ENCODE measurements around the gene ACAD9. TPM values are rescaled to one million over a fixed set of nuclear protein-coding genes. Genes with fewer than 3 reads are reported as not detected.

The ACAD9 gene
- total and polyA plus RNA-seq, 8 donors, result 38.6 to 46.4 (median 43.4) TPM

DNA sequence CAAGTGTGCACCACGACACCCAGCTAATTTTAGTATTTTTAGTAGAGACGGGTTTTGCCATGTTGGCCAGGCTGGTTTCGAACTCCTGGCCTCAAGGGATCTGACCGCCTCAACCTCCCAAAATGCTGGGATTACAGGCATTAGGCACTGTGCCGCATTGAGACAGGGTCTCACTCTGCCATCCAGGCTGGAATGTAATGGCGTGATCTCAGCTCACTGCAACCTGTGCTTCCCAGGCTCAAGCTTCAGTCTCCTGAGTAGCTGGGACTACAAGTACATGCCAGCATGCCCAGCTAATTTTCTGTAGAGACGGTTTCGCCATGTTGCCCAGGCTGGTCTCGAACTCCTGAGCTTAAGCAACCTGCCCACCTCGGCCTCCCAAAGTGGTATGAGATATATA is 51.6 kb downstream of the ACAD9 start:
- ATAC-seq (no peak), DNase-seq (no peak)
- peaks cover 0 to 6% of the 10 kb centered on the region in 2 donors for H3K9me3 ChIP-seq
- no peaks in the 10 kb centered on the region for H3K27me3 ChIP-seq
- no peak overlapping the region for H3K4me3 ChIP-seq
- no peaks in the 10 kb centered on the region for H3K36me3 ChIP-seq
- no peak overlapping the region for H3K27ac ChIP-seq
- no peaks in the 10 kb centered on the region for H3K4me1 ChIP-seq
- TF ChIP-seq, protein P1, sequence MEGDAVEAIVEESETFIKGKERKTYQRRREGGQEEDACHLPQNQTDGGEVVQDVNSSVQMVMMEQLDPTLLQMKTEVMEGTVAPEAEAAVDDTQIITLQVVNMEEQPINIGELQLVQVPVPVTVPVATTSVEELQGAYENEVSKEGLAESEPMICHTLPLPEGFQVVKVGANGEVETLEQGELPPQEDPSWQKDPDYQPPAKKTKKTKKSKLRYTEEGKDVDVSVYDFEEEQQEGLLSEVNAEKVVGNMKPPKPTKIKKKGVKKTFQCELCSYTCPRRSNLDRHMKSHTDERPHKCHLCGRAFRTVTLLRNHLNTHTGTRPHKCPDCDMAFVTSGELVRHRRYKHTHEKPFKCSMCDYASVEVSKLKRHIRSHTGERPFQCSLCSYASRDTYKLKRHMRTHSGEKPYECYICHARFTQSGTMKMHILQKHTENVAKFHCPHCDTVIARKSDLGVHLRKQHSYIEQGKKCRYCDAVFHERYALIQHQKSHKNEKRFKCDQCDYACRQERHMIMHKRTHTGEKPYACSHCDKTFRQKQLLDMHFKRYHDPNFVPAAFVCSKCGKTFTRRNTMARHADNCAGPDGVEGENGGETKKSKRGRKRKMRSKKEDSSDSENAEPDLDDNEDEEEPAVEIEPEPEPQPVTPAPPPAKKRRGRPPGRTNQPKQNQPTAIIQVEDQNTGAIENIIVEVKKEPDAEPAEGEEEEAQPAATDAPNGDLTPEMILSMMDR (IDR thresholded peaks at IDR 0.05), result no peak
- intact Hi-C loops (cut with DNase I), result no loop called here

DNA sequence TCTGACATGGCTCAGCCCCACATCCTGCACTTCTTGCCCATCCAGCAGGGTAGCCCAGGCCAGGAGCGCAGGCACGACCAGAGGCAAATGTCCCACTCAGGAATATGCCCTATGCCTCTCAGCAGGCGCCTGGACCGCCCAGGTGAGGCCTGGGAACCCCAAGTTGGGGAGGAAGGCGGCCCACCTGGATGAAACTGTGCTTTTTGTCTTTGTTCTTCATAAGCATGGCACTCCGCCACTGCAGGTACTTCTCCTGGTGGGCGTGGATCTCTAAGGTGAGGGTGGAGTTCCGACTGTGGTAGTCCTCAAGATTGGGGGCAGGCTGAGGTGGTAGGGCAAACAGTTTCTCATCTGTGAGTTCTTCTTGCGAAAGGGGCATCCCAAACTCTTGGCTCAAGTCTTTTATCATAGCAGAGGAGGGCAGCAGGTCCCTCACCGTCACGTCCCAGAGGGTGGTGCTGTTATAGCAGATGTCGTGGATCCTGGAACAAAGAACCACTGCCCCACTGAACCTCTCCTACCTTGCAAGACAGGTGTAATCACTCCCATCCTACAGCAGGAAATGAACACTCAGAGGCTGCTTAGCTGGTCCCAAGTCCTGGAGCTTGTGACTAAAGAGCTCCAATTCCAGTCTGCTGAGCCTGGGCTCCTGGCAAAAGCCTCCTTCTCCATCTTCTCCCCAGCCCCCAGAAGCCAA is 53.2 kb downstream of the ACAD9 start:
- H3K27ac ChIP-seq, result no peak overlapping the region
- peaks cover 0 to 6% of the 10 kb centered on the region in 2 donors for H3K9me3 ChIP-seq
- intact Hi-C loops (cut with DNase I), result no loop called here
- no peaks in the 10 kb centered on the region for H3K4me1 ChIP-seq
- no peak overlapping the region for H3K4me3 ChIP-seq
- TF ChIP-seq, protein P1 (IDR thresholded peaks at IDR 0.05), result no peak
- ATAC-seq, result no peak
- no peaks in the 10 kb centered on the region for H3K27me3 ChIP-seq
- no peaks in the 10 kb centered on the region for H3K36me3 ChIP-seq
- no peak for DNase-seq

DNA sequence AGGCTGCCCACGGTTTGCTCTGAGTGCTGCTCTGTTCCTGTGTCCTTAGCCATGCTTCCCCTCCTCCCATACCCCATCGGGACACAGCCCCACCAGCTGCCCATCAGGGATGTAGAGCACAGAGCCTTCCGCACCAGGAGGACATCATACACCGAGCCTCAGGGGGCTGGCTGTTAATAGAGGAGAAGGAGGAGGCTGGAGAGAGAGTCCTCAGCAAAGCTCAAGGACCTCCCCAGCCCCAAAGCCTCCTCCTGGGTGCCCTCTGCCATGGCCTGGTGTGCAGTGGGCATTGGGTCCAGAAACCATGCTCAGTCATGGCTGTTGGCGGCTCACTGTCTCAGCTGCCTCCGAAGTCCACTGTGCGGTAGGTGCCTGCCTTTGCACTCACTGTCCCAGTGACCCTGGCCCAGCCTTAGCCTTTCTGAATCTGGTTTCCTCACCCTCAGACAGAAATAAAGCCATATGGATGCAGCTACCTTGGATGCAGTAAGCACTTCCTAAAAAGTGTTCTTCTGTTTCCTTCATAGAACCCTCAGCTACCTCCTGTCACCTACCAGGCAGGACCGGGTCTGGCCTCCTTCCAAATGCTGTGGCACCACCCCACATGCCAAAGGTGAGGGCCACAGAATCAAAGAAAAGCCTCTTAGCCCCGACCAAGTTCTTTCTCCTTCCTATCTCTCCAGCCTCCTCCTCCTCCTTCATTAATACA is 53.9 kb downstream of the ACAD9 start:
- Histone ChIP-seq H3K4me1 (no peaks in the 10 kb centered on the region), H3K36me3 (no peaks in the 10 kb centered on the region), H3K9me3 (peaks cover 0 to 6% of the 10 kb centered on the region in 2 donors), H3K4me3 (no peak overlapping the region), H3K27me3 (no peaks in the 10 kb centered on the region), H3K27ac (no peak overlapping the region)
- intact Hi-C loops (cut with DNase I), result no loop called here
- no peak for ATAC-seq
- no peak for DNase-seq
- TF ChIP-seq, protein P1 (IDR thresholded peaks at IDR 0.05), result no peak

DNA sequence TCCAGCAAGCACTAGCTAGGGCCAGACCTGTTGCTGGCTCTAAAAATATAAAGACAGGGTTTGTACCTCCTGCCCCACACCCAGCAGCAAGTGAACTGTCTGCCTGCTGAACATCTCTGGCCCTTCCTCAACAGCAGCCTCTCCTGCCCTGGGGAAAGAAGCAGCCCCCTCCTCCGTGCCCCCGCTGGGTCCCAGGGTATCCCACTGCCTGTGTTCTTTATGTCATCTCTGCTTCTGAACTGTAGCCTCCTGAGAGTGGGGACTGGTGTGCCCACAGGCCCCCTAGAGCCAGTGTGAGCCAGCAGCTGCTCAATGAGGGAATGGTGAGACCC is 54.5 kb downstream of the ACAD9 start:
- H3K36me3 ChIP-seq, result no peaks in the 10 kb centered on the region
- no peaks in the 10 kb centered on the region for H3K4me1 ChIP-seq
- TF ChIP-seq, protein P1 (IDR thresholded peaks at IDR 0.05), result no peak
- no peak for DNase-seq
- H3K4me3 ChIP-seq, result no peak overlapping the region
- H3K9me3 ChIP-seq, result peaks cover 0 to 6% of the 10 kb centered on the region in 2 donors
- intact Hi-C loops (cut with DNase I), result no loop called here
- H3K27me3 ChIP-seq, result no peaks in the 10 kb centered on the region
- no peak for ATAC-seq
- no peak overlapping the region for H3K27ac ChIP-seq

DNA sequence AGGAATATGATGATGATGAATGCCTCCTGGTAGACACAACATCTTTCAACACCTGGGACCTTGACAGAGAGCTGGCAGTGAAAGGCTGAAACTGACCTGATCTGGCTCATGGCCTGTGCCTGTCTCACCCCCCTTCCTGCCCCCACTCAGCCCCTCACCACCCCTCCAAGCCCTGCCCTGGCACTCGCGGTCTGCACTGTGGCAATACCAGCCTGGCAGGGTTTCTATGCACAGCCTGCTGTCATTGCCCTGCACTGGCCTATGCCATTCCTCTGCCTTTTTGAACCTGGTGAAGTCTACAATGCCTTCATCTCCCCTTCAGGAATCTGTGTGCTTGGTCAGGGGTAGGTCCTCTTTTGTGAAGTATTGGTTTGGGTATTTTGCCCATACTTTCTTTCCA is 56.5 kb downstream of the ACAD9 start:
- no peaks in the 10 kb centered on the region for H3K36me3 ChIP-seq
- no peak for ATAC-seq
- no peaks in the 10 kb centered on the region for H3K27me3 ChIP-seq
- H3K27ac ChIP-seq, result no peak overlapping the region
- intact Hi-C loops (cut with DNase I), result no loop called here
- no peak overlapping the region for H3K4me3 ChIP-seq
- TF ChIP-seq, protein P1 (IDR thresholded peaks at IDR 0.05), result no peak
- no peaks in the 10 kb centered on the region for H3K9me3 ChIP-seq
- no peak for DNase-seq
- H3K4me1 ChIP-seq, result no peaks in the 10 kb centered on the region
